SKM-1 treated with dmso at 0.1 percent for 144 hours (cell line): Measurements from ENCODE around the gene HADHA.
"Not testable (repeated sequence)": the region's sequence is repeated elsewhere in the genome, so short reads cannot be mapped to it uniquely, and the experiment has no call there.

ENCODE experiments used
- DNase-seq: peaks from one replicate; lab custom pipeline; 2025; ENCODE audit not compliant: unreplicated experiment; lab: John Stamatoyannopoulos, UW

Gene HADHA

DNA sequence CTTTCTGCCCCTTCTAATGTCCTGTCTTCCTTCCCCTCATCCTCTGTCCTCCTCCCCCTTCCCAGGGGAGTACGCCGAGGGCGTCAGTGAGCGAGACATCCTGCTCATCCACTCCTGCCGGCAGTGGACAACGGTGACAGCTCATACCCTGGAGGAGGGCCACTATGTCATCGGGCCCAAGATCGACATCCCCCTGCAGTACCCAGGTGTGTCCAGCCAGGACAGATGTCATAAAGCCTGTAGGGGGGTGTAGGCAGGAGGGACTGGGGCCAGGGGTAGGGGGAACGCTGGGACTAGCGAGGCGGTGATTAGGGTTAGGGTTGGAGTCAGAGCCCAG is 68.2 kb downstream of the HADHA start:
- DNase-seq: no peak

DNA sequence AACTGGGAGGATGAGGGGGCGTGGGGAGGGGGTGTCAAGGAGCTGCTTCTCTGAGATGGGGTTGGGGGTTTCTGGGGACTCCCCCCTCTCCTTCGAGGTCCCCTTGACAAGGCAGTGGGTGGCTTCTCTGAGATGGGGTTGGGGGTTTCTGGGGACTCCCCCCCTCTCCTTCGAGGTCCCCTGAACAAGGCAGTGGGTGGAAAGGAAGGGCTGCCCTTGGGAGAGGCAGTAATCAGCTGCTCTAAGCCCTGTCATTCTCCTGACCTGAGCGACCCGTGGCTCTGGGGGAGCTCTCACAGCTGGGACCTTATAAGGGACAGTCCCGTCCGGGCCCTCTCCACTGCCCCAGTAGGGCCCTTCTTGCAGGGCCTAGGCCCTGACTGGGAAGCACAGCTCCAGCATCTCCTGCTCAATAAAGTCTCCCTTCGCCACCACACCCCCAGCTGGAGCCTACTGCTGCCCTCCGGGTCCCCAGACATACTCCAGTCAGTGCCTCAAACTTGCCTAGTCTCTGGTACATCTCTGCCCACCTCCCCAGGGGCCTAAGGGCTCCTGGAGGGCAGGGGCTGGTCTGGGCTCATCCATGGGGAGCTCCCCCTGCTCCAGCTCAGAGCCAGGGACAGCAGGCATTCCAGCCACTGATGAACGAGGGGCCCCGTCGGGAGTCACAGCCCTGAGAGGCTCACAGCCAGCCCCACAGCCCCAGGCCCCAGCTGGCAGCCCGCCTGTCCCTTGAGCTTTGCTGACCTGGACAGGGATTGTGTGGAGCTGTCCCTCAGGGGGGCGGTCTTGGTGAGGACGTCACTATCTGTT is 68.8 kb downstream of the HADHA start:
- no peak for DNase-seq

DNA sequence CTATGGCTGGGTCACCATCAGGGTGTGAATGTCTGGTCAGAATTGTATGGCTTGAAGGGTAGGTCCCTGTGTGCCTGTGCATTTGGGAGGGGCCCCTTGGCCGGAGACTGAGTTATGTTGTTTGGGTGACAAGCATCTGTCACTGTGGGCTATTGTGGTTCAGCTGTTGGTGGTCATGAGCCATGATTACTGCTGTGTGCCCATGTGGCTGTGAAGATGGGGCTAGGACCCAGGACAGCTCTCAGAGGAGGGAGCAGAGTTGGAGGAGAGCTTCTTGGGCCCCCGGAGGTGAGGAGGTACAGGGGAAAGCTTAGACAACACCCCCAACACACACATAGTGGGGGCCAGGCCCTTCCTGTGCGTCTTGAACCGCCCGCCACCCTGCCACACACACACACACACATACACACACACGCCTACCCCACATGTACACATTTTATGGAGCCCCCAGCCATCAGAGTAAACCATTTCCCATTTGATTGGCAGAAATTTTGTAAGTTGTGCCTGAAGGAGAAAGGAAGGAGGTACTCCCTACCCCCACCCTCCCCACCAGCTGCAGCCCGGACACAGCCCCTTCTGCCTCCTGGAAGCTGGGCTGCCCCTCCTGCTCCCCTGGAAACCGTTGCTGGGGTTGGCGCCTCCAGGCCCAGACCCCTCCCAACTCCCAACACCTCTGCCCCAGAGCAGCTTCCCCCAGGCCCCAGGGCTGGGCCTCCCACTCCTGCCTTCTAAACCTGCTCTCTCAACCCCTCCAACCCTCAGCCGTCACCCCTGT is 69.6 kb downstream of the HADHA start:
- DNase-seq: no peak

DNA sequence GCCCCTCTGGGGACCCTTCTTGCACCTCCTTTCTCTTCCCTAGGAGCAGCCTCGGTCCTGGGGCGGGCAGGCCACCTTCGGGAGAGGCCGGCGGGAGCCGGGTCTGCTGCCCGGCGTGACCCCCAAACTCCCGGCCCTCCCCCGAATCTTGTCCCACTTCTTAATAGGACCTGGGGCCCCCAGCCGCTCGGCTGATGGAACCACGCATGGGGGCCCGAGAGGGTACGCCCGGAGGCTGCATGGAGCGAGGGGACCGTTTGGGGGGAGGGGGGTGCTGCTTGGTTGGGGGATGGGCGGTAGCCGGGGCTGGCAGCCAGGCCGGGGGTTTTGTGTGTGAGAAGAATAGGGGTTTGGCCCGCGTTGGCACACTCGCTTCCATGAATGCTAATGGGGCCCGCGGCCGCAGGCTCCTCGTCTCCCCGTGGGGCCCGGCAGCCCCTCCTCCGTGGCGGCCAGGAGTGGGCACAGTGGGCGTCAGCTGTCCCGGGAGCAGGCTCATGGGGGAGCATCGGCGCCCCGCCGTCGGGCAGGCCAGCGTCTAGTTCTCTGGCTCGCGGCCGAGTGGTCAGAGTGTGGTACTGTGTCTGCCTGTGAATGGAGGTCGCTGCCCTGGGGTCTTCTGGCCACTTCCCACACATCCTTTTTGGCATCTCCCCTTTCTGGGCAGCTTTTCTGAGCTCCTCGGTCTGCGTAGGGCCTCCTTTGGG is 70.5 kb downstream of the HADHA start:
- no peak for DNase-seq

DNA sequence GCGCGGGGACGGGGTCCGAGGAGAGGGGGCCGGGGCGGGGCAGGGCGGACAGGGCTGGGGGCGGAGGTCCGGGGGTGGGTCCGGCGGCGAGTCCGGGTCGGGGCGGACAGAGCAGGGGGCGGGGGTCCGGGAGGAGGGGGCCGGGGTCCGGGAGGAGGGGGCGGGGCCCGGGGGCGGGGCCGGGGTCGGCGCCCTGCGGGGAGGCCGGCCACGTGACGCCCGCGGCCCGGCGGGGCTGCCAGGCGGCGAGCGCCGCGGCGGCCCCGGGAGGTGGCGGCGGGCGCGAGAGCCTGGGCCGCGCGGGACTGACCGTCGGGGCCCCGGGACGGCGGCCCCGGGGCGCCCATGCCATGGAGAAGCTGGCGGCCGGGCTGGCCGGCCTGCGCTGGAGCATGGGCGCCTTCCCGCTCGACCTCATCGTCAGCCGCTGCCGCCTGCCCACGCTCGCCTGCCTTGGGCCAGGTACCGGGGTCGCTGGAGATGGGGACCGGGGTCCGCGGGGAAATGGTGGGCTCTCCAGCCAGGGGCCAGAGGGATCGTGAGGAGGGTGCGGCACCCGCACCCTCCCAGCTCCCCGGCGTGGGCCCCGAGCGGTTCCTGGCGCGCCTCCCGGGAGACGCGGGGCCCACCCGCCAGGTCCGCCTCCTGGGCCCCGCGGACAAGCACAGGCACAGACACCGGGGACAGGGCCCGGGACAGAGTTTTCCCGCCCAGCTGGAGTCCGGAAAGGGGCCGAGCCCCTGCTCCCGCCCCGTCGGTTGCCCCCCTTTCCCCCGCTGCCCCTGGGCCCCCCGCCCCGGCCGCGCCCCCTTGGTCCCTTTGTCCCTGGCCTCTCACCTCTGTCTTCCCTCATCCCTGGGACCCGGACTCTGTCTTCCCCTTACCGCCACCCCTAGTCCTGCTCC is 71.3 kb downstream of the HADHA start, which contains the start of gene GAREM2:
Gene GAREM2, plus strand, starts transcription at position 218 of the 905 bp plus-strand sequence. Its CDS starts 133 bp downstream, at position 351.
- no peak for DNase-seq

DNA sequence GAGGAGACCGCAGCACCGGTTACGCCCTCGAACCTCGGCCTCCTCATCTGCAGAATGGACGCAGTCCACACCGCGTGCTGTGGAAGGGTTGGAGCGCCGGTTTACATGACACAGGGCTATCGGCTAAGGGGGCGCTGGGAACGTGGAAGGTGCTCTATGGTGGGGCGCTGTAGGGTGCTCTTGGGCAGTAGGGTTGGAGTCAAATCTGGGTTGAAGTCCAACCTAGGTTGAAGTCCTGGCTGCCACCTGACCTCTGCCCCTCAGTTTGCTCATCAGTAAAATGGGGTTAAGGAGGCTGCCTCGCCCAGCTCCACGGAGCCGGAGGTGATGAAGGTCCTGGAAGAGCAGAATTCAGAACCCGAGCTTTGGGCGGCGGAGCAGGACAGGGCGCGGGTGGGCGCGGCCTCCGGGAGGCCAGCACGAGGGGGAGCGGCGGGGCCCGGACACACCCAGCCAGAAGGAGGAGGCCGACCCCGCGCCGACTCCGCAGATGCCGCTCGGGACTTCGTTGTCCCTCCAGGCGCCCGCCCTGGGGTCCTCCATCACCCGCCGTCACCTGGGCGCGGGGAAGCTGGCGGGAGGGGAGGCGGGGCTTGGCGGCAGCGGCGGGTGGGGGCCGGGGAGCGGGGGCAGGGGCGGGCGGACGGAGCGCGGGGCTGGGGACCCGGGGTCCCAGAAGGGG is 72.1 kb downstream of the HADHA start:
- no peak for DNase-seq

DNA sequence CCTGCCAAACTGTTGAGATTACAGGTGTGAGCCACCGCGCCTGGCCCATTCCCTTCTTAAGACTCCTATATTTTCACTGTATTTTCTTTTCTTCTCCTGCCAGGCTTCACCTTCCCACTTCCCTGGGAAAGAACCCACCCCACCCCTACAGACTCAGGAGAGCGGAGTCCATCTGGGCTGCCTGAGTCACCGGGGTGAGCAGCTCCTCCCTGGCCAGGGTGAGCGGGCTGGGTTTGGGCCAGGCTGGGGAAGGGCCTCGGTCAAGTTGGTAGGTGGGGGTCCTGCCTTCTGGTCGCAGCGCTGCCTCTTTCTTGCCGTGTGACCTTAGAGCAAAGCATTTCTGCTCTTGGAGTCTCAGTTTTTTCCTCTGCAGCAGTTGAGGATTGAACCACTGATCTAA is 73.6 kb downstream of the HADHA start:
- no peak for DNase-seq

DNA sequence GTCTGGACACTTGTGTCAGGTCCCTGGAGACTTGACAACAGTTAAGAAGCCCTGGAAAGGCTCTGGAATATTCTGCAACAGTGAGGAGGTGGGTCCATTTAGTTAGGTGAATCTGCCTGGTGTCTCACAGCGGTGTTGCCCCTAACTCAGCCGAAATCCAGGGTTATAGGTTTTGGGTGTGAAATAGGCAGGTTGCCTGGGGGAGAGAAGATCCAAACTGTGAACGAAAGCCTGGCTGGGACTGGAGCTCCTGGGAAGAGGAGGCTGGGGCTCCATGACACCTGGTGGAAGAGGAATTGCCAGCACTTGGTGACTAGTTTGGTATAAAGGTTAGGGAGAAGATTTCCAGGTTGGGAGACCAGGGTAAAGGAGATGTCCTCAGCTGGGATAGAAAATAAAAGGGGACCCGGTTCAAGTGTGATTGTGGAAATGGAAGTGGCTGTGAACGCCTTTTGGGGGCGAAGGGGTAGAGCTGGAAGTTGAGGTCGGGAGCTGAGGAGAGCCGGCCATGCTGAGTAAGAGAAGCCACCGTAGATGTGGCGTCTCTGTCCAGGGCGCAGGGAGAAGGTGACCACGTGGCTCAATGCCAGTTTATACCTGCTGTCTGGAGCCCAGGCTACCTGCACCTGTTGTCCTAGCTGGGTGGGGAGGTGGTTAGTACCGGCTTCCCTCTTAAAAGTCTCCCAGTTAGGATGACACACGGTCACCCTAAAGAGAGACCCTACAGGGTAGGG is 74.6 kb downstream of the HADHA start:
- DNase-seq: no peak

DNA sequence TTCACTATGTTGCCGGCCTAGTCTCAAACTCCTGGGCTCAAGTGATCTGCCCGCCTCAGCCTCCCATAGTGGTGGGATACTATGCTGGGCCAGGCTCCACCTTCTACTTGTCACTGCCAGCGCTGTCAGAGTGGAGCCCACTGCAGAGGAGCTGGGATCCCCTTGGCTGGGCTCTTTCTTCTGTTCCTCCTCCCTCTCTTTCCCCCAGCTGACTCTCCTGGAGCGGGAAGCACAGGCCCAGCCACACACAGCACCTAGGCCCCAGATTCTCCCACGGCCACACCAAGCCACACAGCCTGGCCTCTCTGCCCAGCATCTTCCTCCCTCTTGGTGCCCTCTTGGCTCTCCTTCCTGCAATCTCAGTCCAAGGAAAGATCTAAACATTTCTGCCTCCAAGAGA is 75.2 kb downstream of the HADHA start:
- no peak for DNase-seq

DNA sequence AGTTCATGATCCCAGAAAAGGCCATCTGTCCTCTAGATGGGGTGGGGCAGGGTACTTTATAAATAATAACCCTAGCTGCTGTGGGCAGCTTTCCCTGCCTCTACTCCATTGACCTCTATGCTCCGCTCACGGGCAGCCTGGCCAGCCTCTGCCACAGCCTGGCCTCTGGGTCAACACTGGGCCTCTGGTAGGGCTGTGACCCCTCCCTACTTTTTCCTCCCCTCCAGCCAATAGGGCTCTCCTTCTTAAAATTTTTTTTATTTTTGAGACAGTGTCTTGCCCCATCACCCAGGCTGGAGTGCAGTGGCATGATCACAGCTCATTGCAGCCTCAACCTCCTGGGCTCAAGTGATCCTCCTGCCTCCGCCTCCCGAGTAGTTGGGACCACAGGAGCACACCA is 75.6 kb downstream of the HADHA start:
- DNase-seq: no peak

DNA sequence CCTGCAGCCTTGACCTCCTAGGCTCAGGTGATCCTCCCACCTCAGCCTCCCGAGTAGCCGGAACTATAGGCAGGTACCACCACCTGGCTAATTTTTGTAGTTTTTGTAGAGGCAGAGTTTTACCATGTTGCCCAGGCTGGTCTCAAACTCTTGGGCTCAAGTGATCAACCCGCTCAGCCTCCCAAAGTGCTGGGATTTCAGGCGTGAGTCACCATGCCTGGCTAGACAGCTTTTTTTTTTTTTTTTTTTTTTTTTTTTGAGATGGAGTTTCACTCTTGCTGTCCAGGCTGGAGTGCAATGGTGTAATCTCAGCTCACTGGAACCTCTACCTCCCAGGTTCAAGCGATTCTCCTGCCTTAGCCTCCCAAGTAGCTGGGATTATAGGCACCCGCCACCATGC is 77.9 kb downstream of the HADHA start:
- DNase-seq: not testable (repeated sequence)

DNA sequence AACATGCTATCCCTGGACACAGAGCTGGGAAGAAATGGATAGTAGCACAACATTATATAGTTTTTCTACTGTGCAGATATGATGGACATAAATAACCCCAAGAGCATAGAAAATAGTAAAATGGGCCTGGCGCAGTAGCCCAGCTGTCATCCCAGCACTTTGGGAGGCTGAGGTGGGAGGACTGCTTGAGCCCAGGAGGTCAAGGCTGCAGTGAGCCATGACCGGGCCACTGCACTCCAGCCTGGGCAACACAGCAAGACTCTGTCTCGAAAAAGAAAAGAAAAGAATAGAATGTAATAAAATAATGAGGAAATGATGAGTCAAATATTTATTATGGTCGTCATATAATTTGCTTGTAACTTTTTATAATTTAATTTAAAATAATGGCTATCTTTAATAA is 79.0 kb downstream of the HADHA start:
- DNase-seq: no peak

DNA sequence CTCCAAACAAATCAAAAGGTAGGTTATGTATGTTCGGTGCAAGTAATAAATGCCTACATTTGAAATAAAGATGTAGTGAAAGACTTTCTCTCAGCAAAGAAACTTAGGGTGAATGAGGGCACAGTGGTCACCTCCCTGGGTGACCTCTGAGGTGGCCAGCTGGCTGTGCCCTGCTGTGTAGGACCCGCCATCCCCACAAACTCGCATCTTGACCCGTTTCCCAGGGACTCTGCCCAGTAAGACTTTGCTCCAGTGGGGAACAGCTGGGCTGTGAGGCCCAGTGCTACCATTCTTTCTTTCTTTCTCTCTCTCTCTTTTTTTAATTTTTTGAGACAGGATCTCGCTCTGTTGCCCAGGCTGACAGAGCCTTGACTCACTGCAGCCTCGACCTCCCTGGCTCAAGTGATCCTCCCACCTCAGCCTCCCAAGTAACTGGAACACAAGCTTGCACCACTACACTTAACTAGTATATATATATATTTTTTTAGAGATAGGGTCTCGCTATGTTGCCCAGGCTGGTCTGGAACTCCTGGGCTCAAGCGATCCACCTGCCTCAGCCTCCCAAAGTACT is 79.7 kb downstream of the HADHA start:
- no peak for DNase-seq

DNA sequence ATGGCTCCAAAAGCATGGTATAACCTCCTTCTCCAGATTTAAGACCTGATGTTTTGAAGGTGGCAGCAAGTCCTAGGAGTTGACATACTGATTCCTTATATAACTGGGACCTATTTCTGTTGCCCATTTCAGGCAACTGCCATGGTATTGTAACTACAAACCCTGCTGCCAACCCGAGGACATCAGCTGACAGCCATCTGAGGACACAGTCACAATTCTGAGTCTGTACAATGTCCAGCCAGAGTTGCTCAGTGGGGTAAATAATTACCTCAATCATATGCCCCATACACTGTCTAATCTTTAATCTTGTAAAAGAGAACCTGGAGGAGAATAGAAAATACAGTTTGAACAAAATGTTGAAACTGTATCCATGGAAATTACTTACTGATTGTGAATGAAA is 80.2 kb downstream of the HADHA start:
- DNase-seq: no peak

DNA sequence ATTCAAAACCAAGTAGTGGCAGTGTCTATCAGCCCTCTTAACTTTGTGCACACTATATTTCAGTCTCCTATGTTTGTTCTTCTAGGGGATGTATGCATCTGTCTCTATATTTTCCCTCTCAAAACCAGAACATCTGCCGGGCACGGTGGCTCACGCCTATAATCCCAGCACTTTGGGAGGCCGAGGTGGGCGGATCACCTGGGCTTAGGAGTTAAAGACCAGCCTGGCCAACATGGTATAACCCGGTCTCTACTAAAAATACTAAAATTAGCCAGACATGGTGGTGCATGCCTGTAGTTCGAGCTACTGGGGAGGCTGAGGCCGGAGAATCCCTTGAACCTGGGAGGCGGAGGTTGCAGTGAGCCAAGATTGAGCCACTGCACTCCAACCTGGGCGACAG is 81.5 kb downstream of the HADHA start:
- DNase-seq: no peak

DNA sequence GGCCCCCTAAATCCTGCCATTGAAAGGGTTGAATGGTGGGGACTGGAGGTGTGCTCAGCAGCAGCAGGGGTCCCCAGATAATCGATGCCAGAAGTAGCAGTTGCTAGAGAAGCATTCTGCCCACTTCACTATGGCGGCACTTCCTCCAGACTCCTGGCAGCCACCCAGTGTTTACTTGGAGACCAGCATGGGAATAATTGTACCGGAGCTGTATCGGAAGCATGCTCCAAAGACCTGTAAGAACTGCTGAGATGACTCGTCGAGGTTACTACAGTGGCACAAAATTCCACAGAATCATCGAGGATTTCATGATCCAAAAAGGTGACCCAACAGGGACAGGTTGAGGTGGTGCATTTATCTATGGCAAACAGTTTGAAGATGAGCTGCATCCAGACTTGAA is 82.5 kb downstream of the HADHA start:
- DNase-seq: no peak

DNA sequence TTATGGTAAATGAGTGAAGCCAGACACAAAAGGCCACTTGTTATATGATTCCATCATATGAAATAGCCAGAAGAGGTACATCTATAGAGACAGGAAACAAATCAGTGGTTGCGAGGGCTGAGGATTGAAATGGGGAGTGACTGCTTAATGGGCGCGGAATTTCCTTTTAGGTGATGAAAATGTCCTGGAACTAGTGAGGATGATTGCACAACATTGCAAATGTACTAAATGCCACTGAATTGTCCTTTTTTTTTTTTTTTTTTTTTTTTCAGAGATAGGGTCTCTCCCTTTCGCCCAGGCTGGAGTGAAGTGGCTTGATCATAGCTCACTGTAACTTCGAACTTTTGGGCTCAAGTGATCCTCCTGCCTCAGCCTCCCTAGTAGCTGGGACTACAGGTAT is 86.9 kb downstream of the HADHA start:
- DNase-seq: no peak

DNA sequence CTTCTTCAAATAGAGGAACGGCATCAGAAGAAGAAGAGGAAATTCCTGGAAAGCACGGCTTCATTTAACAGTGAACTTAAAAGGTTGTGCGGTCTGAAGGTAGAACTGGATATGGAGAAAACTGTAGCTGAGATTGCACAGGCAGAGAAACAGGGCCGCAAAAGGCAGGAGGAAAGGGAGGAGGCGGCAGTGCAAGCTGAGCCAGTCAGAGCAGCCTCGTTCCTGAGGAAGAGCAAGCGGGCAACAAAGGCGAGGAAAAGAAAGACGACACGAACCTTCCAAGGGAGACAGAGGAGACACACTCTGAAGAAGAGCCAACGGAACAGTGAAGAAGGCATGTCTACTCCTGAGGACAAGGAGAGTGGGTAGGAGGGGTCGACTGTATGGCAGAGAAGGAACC is 94.2 kb downstream of the HADHA start:
- DNase-seq: no peak

DNA sequence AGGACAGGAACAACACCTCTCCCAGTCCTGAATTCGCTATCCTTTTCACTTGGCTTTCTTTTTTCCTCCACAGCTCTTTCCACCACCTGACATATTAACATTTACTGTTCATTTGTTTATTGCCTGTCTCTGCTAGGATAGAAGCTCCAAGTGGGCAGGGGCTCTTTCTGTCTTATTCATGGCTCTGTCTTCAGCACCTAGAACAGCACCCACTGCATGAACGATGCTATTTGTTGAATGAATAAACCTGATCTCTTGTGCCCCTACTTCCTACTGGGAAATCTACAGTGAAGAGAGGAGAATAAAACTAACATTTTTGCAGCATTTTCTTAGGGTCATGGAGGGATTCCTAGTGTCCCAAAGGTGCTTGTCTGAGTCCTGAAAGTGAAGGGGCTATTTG is 95.9 kb downstream of the HADHA start:
- DNase-seq: no peak
